GM21367 (cell line): ENCODE measurements around the gene SYT1.

ENCODE experiments used
- ATAC-seq: cut with Tn5 transposase; IDR thresholded peaks from one replicate; pipeline ENCODE4 v1.9.1; 2021; ENCODE audit not compliant: unreplicated experiment

SYT1 gene

GRCh38 chr12:79380402-79380801 is 515.8 kb downstream of the SYT1 start:
- no peak for ATAC-seq

GRCh38 chr12:79381248-79382208 is 517.0 kb downstream of the SYT1 start:
- ATAC-seq: no peak

GRCh38 chr12:79384551-79384950 is 520.0 kb downstream of the SYT1 start:
- ATAC-seq: no peak

- ATAC-seq: no peak
Observed at GRCh38 chr12:79388011-79388410, 523.4 kb downstream of the SYT1 start.

GRCh38 chr12:79393842-79394241 is 529.3 kb downstream of the SYT1 start:
- no peak for ATAC-seq

- no peak for ATAC-seq
Observed at GRCh38 chr12:79397609-79398008, 533.0 kb downstream of the SYT1 start.

- ATAC-seq: no peak
Observed at GRCh38 chr12:79400481-79400880, 535.9 kb downstream of the SYT1 start.

- no peak for ATAC-seq
Observed at GRCh38 chr12:79402606-79403005, 538.0 kb downstream of the SYT1 start.

- no peak for ATAC-seq
Observed at GRCh38 chr12:79406993-79407392, 542.4 kb downstream of the SYT1 start.

GRCh38 chr12:79407671-79408622 is 543.4 kb downstream of the SYT1 start:
- ATAC-seq: peak; percentile 90

GRCh38 chr12:79408689-79409088 is 544.1 kb downstream of the SYT1 start:
- ATAC-seq: no peak

GRCh38 chr12:79409562-79409961 is 545.0 kb downstream of the SYT1 start:
- no peak for ATAC-seq

- no peak for ATAC-seq
Observed at GRCh38 chr12:79411791-79412190, 547.2 kb downstream of the SYT1 start.

GRCh38 chr12:79413796-79414195 is 549.2 kb downstream of the SYT1 start:
- ATAC-seq: no peak

GRCh38 chr12:79414252-79414651 is 549.7 kb downstream of the SYT1 start:
- ATAC-seq: no peak

- no peak for ATAC-seq
Observed at GRCh38 chr12:79415321-79415720, 550.7 kb downstream of the SYT1 start.

GRCh38 chr12:79415746-79416435 is 551.3 kb downstream of the SYT1 start:
- no peak for ATAC-seq

- no peak for ATAC-seq
Observed at GRCh38 chr12:79420146-79420618, 555.6 kb downstream of the SYT1 start.

GRCh38 chr12:79421236-79421740 is 556.7 kb downstream of the SYT1 start:
- ATAC-seq: no peak

- no peak for ATAC-seq
Observed at GRCh38 chr12:79422060-79422812, 557.7 kb downstream of the SYT1 start.
